GM23338 (cell line): Measurements from ENCODE around the gene CCL27. TPM values are rescaled to one million over a fixed set of nuclear protein-coding genes. Genes with fewer than 3 reads are reported as not detected.

Source experiments
- ATAC-seq: fragments of 200-7000 bp; cut with Tn5 transposase; 3 replicates; pipeline ENCODE4 v1.9.1; 2020
- DNase-seq: peaks from one replicate; pipeline ENCODE4 v3.0.0-alpha.2; 2015; ENCODE audit warnings: low spot score
- H2AFZ ChIP-seq: fragments of 200-600 bp; sonication (generic); 2 replicates; pipeline ENCODE4 v1.8.0; 2016; ENCODE audit warnings: antibody characterized with exemption, mild to moderate bottlenecking, moderate library complexity
- H3F3A ChIP-seq: fragments of 200-600 bp; sonication (generic); replicated peaks from 2 replicates; pipeline ENCODE4 v1.8.0; 2017; ENCODE audit warnings: antibody characterized with exemption, mixed run types, low read depth
- H3K27ac ChIP-seq: fragments of 200-600 bp; sonication (generic); 2 replicates; pipeline ENCODE4 v1.6.1; 2016; ENCODE audit warnings: low read depth
- H3K27me3 ChIP-seq: fragments of 200-600 bp; sonication (generic); 2 replicates; pipeline ENCODE4 v1.8.0; 2016; ENCODE audit warnings: mild to moderate bottlenecking, mixed run types, moderate library complexity; ENCODE audit not compliant: insufficient read depth
- H3K36me3 ChIP-seq: fragments of 200-600 bp; sonication (generic); 2 replicates; pipeline ENCODE4 v1.8.0; 2016; ENCODE audit warnings: mild to moderate bottlenecking; ENCODE audit not compliant: insufficient read depth
- H3K4me1 ChIP-seq: fragments of 200-600 bp; sonication (generic); 2 replicates; pipeline ENCODE4 v1.8.0; 2016; ENCODE audit warnings: mild to moderate bottlenecking, moderate library complexity; ENCODE audit not compliant: insufficient read depth
- H3K4me2 ChIP-seq: fragments of 200-600 bp; sonication (generic); 2 replicates; pipeline ENCODE4 v1.7.1; 2017; ENCODE audit warnings: mixed run types
- H3K4me3 ChIP-seq: fragments of 200-600 bp; sonication (generic); 2 replicates; pipeline ENCODE4 v1.6.1; 2016; ENCODE audit warnings: mixed run types
- H3K79me2 ChIP-seq: fragments of 200-600 bp; sonication (generic); replicated peaks from 2 replicates; pipeline ENCODE4 v1.8.0; 2017; ENCODE audit warnings: mild to moderate bottlenecking; ENCODE audit not compliant: insufficient read depth
- H3K9me2 ChIP-seq: fragments of 200-600 bp; sonication (generic); 2 replicates; pipeline ENCODE4 v1.8.0; 2017; ENCODE audit not compliant: insufficient read depth
- H4K20me1 ChIP-seq: fragments of 200-600 bp; sonication (generic); replicated peaks from 2 replicates; pipeline ENCODE4 v1.8.0; 2017; ENCODE audit warnings: mild to moderate bottlenecking; ENCODE audit not compliant: insufficient read depth
- H3K27ac Mint-ChIP-seq: 2 replicates; pipeline ENCODE4 v1.8.0; 2020; ENCODE audit warnings: inconsistent platforms, mild to moderate bottlenecking, moderate library complexity, mixed read lengths
- H3K27me3 Mint-ChIP-seq: 3 replicates; pipeline ENCODE4 v1.8.0; 2022; ENCODE audit warnings: low read depth, mild to moderate bottlenecking, moderate library complexity, mixed read lengths, inconsistent platforms; ENCODE audit not compliant: insufficient read depth, poor library complexity
- H3K36me3 Mint-ChIP-seq: 3 replicates; pipeline ENCODE4 v1.8.0; 2021; ENCODE audit warnings: low read depth, mild to moderate bottlenecking, inconsistent platforms, moderate library complexity, mixed read lengths
- H3K4me1 Mint-ChIP-seq: 3 replicates; pipeline ENCODE4 v1.8.0; 2020; ENCODE audit warnings: mild to moderate bottlenecking, inconsistent platforms, mixed read lengths
- H3K4me3 Mint-ChIP-seq: 3 replicates; pipeline ENCODE4 v1.8.0; 2021; ENCODE audit warnings: moderate library complexity, mild to moderate bottlenecking, inconsistent platforms, mixed read lengths
- H3K9me3 Mint-ChIP-seq: 3 replicates; pipeline ENCODE4 v1.8.0; 2020; ENCODE audit warnings: moderate library complexity, mild to moderate bottlenecking, inconsistent platforms, mixed read lengths
- CREB1 ChIP-seq: fragments of 250-450 bp; sonication (Bioruptor Pico); IDR thresholded peaks from 2 replicates; pipeline ENCODE4 v1.5.0; 2020; ENCODE audit warnings: low read depth, mild to moderate bottlenecking, moderate library complexity
- JUNB ChIP-seq: IDR thresholded peaks from one replicate; pipeline ENCODE4 v1.6.1; 2016; ENCODE audit warnings: antibody characterized with exemption; ENCODE audit not compliant: unreplicated experiment
- NANOG ChIP-seq: IDR thresholded peaks from 2 replicates; pipeline ENCODE4 v1.6.1; 2016; ENCODE audit warnings: antibody characterized with exemption, borderline replicate concordance
- POLR2AphosphoS5 ChIP-seq: IDR thresholded peaks from 2 replicates; pipeline ENCODE4 v1.6.1; 2016; ENCODE audit warnings: antibody characterized with exemption, low read depth
- STAT1 ChIP-seq: IDR thresholded peaks from one replicate; pipeline ENCODE4 v1.6.1; 2016; ENCODE audit warnings: antibody characterized with exemption; ENCODE audit not compliant: unreplicated experiment
- polyA plus RNA-seq: library from polyadenylated mRNA; unstranded; fragments of >200 nt; fragmentation: Nextera tagmentation; extraction: Ambion mirVana; gene quantifications from 2 replicates; pipeline ENCODE4 v1.2.1, GENCODE V29; 2016
- total RNA-seq: library from RNA; depleted of rRNA; stranded (reverse); fragments of >200 nt; shearing (Covaris generic); gene quantifications from 2 replicates; pipeline ENCODE4 v1.2.3, GENCODE V29; 2014
- TF ChIP-seq, protein P1 (sequence below), 2 experiments: fragments of 200-600 bp in 1 of 2; sonication (generic) in 1 of 2; conservative IDR thresholded peaks; 2 replicates each; pipeline versions ENCODE4 v1.5.1 to v1.6.1; 2016 to 2017; ENCODE audit warnings: antibody characterized with exemption in 2 of 2, low read depth in 2 of 2, mild to moderate bottlenecking in 2 of 2, moderate library complexity in 1 of 2
- TF ChIP-seq, protein P2 (sequence below): IDR thresholded peaks from one replicate; pipeline ENCODE4 v1.6.1; 2018; ENCODE audit warnings: antibody characterized with exemption; ENCODE audit not compliant: unreplicated experiment
- TF ChIP-seq, protein P3 (sequence below): IDR thresholded peaks from 2 replicates; pipeline ENCODE4 v1.6.1; 2016; ENCODE audit warnings: antibody characterized with exemption
- TF ChIP-seq, protein P4 (sequence below): fragments of 250-450 bp; sonication (Bioruptor Pico); IDR thresholded peaks from 2 replicates; pipeline ENCODE4 v1.5.0; 2020; ENCODE audit warnings: mild to moderate bottlenecking, moderate library complexity

The CCL27 gene
- total and polyA plus RNA-seq, 2 experiments from 2014 or later: not detected

DNA sequence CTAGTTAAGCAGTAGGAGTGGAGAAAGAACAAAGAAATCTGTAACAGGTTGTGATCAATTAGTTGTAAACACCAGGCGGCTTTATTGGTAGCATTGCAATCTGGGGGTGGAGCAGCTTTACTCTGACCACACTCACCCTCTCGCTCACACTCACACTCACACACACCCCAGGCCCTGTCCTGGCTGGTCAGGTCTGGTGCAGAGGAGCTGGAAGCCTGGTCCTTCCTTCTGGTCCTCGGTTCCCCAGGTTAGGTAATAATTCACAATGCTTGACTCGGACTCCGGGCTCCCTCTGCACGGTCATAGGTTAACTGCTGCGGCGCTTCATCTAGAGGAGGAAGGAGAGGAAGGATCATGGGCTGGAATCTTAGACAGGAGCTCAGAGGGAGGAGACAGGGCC is 27.1 kb upstream of the CCL27 start (continued):
- TF ChIP-seq, protein P1, sequence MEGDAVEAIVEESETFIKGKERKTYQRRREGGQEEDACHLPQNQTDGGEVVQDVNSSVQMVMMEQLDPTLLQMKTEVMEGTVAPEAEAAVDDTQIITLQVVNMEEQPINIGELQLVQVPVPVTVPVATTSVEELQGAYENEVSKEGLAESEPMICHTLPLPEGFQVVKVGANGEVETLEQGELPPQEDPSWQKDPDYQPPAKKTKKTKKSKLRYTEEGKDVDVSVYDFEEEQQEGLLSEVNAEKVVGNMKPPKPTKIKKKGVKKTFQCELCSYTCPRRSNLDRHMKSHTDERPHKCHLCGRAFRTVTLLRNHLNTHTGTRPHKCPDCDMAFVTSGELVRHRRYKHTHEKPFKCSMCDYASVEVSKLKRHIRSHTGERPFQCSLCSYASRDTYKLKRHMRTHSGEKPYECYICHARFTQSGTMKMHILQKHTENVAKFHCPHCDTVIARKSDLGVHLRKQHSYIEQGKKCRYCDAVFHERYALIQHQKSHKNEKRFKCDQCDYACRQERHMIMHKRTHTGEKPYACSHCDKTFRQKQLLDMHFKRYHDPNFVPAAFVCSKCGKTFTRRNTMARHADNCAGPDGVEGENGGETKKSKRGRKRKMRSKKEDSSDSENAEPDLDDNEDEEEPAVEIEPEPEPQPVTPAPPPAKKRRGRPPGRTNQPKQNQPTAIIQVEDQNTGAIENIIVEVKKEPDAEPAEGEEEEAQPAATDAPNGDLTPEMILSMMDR (conservative IDR thresholded peaks at IDR 0.05; ENCODE audit: low read depth in 2 of 2): no peak
- TF ChIP-seq CREB1 (no peak), JUNB (no peak), NANOG (no peak), STAT1 (no peak)
- TF ChIP-seq, protein P2, sequence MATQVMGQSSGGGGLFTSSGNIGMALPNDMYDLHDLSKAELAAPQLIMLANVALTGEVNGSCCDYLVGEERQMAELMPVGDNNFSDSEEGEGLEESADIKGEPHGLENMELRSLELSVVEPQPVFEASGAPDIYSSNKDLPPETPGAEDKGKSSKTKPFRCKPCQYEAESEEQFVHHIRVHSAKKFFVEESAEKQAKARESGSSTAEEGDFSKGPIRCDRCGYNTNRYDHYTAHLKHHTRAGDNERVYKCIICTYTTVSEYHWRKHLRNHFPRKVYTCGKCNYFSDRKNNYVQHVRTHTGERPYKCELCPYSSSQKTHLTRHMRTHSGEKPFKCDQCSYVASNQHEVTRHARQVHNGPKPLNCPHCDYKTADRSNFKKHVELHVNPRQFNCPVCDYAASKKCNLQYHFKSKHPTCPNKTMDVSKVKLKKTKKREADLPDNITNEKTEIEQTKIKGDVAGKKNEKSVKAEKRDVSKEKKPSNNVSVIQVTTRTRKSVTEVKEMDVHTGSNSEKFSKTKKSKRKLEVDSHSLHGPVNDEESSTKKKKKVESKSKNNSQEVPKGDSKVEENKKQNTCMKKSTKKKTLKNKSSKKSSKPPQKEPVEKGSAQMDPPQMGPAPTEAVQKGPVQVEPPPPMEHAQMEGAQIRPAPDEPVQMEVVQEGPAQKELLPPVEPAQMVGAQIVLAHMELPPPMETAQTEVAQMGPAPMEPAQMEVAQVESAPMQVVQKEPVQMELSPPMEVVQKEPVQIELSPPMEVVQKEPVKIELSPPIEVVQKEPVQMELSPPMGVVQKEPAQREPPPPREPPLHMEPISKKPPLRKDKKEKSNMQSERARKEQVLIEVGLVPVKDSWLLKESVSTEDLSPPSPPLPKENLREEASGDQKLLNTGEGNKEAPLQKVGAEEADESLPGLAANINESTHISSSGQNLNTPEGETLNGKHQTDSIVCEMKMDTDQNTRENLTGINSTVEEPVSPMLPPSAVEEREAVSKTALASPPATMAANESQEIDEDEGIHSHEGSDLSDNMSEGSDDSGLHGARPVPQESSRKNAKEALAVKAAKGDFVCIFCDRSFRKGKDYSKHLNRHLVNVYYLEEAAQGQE: no peak
- TF ChIP-seq, protein P3, sequence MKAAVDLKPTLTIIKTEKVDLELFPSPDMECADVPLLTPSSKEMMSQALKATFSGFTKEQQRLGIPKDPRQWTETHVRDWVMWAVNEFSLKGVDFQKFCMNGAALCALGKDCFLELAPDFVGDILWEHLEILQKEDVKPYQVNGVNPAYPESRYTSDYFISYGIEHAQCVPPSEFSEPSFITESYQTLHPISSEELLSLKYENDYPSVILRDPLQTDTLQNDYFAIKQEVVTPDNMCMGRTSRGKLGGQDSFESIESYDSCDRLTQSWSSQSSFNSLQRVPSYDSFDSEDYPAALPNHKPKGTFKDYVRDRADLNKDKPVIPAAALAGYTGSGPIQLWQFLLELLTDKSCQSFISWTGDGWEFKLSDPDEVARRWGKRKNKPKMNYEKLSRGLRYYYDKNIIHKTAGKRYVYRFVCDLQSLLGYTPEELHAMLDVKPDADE: no peak

DNA sequence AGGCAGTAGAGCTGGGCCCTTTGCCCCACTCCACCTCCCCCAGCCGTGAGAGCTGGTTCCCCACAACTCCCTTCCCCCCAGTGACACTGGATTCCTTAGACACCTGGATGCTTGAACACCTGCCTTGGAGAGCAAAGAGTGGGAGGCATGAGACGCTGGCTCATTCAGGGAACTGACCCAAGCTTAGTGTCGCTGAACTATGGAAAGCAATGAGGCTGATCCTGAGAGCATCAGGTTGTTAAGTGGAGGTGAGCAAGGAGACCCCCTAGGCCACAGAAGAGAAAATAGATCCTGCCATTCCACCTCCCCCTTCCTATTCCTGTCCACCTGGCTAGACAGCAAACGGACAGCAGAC is 26.6 kb upstream of the CCL27 start:
- Histone ChIP-seq H3K4me3 (no peak overlapping the region), H3K27me3 (no peaks in the 10 kb centered on the region), H3F3A (no peaks in the 10 kb centered on the region), H3K27ac (no peak overlapping the region), H3K36me3 (no peaks in the 10 kb centered on the region), H3K9me2 (no peaks in the 10 kb centered on the region), H2AFZ (no peak overlapping the region), H3K4me1 (peaks cover 10% of the 10 kb centered on the region), H4K20me1 (no peaks in the 10 kb centered on the region), H3K4me2 (no peak overlapping the region), H3K79me2 (no peaks in the 10 kb centered on the region)
- no peaks in the 10 kb centered on the region for H3K36me3 Mint-ChIP-seq
- DNase-seq: no peak
- peaks cover 14% of the 10 kb centered on the region for H3K4me1 Mint-ChIP-seq
- H3K4me3 Mint-ChIP-seq: no peak overlapping the region
- H3K27ac Mint-ChIP-seq: 0 out of 2 replicates have a peak overlapping the region, but pooled peaks have one; percentile 10
- peaks cover 5% of the 10 kb centered on the region for H3K27me3 Mint-ChIP-seq
- no peaks in the 10 kb centered on the region for H3K9me3 Mint-ChIP-seq
- no peak for ATAC-seq
- TF ChIP-seq, protein P4, sequence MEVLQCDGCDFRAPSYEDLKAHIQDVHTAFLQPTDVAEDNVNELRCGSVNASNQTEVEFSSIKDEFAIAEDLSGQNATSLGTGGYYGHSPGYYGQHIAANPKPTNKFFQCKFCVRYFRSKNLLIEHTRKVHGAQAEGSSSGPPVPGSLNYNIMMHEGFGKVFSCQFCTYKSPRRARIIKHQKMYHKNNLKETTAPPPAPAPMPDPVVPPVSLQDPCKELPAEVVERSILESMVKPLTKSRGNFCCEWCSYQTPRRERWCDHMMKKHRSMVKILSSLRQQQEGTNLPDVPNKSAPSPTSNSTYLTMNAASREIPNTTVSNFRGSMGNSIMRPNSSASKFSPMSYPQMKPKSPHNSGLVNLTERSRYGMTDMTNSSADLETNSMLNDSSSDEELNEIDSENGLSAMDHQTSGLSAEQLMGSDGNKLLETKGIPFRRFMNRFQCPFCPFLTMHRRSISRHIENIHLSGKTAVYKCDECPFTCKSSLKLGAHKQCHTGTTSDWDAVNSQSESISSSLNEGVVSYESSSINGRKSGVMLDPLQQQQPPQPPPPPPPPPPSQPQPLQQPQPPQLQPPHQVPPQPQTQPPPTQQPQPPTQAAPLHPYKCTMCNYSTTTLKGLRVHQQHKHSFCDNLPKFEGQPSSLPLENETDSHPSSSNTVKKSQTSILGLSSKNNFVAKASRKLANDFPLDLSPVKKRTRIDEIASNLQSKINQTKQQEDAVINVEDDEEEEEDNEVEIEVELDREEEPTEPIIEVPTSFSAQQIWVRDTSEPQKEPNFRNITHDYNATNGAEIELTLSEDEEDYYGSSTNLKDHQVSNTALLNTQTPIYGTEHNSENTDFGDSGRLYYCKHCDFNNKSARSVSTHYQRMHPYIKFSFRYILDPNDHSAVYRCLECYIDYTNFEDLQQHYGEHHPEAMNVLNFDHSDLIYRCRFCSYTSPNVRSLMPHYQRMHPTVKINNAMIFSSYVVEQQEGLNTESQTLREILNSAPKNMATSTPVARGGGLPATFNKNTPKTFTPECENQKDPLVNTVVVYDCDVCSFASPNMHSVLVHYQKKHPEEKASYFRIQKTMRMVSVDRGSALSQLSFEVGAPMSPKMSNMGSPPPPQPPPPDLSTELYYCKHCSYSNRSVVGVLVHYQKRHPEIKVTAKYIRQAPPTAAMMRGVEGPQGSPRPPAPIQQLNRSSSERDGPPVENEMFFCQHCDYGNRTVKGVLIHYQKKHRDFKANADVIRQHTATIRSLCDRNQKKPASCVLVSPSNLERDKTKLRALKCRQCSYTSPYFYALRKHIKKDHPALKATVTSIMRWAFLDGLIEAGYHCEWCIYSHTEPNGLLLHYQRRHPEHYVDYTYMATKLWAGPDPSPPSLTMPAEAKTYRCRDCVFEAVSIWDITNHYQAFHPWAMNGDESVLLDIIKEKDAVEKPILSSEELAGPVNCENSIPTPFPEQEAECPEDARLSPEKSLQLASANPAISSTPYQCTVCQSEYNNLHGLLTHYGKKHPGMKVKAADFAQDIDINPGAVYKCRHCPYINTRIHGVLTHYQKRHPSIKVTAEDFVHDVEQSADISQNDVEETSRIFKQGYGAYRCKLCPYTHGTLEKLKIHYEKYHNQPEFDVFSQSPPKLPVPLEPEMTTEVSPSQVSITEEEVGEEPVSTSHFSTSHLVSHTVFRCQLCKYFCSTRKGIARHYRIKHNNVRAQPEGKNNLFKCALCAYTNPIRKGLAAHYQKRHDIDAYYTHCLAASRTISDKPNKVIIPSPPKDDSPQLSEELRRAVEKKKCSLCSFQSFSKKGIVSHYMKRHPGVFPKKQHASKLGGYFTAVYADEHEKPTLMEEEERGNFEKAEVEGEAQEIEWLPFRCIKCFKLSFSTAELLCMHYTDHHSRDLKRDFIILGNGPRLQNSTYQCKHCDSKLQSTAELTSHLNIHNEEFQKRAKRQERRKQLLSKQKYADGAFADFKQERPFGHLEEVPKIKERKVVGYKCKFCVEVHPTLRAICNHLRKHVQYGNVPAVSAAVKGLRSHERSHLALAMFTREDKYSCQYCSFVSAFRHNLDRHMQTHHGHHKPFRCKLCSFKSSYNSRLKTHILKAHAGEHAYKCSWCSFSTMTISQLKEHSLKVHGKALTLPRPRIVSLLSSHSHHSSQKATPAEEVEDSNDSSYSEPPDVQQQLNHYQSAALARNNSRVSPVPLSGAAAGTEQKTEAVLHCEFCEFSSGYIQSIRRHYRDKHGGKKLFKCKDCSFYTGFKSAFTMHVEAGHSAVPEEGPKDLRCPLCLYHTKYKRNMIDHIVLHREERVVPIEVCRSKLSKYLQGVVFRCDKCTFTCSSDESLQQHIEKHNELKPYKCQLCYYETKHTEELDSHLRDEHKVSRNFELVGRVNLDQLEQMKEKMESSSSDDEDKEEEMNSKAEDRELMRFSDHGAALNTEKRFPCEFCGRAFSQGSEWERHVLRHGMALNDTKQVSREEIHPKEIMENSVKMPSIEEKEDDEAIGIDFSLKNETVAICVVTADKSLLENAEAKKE (CRISPR knock-in tag): no peak
- TF ChIP-seq STAT1: no peak
- TF ChIP-seq, protein P3: no peak
- TF ChIP-seq POLR2AphosphoS5: no peak
- no peak for TF ChIP-seq JUNB
